B cell (primary cell): ENCODE data around the gene BLID. TPM values are rescaled to one million over a fixed set of nuclear protein-coding genes. Genes with fewer than 3 reads are reported as not detected.

Source experiments
- ATAC-seq: fragments of 200-7000 bp; cut with Tn5 transposase; one replicate; pipeline ENCODE4 v1.10.0; 2021; ENCODE audit warnings: low read depth, mild to moderate bottlenecking, moderate number of reproducible peaks, moderate library complexity
- CTCF ChIA-PET: fragments of 350-600 bp; sonication (Branson Sonifier 250); formaldehyde crosslinking; loops from one replicate; lab custom pipeline; 2021; ENCODE audit warnings: antibody characterized with exemption, inconsistent platforms; lab: Charles Lee
- POLR2A ChIA-PET: fragments of 350-600 bp; sonication (Branson Sonifier 250); formaldehyde crosslinking; loops from one replicate; lab custom pipeline; 2021; ENCODE audit warnings: antibody characterized with exemption; lab: Charles Lee
- DNase-seq: peaks from one replicate; pipeline ENCODE4 v3.0.0; 2013
- H2AFZ ChIP-seq: 2 replicates; pipeline ENCODE4 v1.6.1; 2012; ENCODE audit warnings: mild to moderate bottlenecking, low read depth, low read length; ENCODE audit not compliant: insufficient read depth, poor library complexity, severe bottlenecking
- H3K27ac ChIP-seq, 2 donors: 1 replicate in 1 of 2; 2 replicates in 1 of 2; pipeline ENCODE4 v1.5.1; 2012 to 2013; ENCODE audit warnings: low read length in 2 of 2, mild to moderate bottlenecking in 2 of 2, moderate library complexity in 1 of 2
- H3K27me3 ChIP-seq, 4 experiments: fragments of 200-600 bp in 1 of 4; sonication (generic) in 1 of 4; replicated peaks in 1 of 4; 1 replicate in 2 of 4; 2 replicates in 2 of 4; pipeline versions ENCODE4 v1.6.1 to v1.7.0; 2013 to 2016; ENCODE audit warnings: low read length in 3 of 4, mild to moderate bottlenecking in 2 of 4, mixed read lengths in 1 of 4, moderate library complexity in 1 of 4; ENCODE audit not compliant: insufficient read depth in 4 of 4, control insufficient read depth in 3 of 4; ENCODE audit errors: control extremely low read depth in 1 of 4
- H3K36me3 ChIP-seq, 2 experiments: replicated peaks in 1 of 2; 1 replicate in 1 of 2; 2 replicates in 1 of 2; pipeline versions ENCODE4 v1.6.1 to v1.7.1; 2013; ENCODE audit warnings: low read length in 1 of 2; ENCODE audit not compliant: insufficient read depth in 2 of 2, control insufficient read depth in 1 of 2; ENCODE audit errors: control extremely low read depth in 1 of 2, extremely low read depth in 1 of 2
- H3K4me1 ChIP-seq, 2 donors: fragments of 200-600 bp in 1 of 2; sonication (generic) in 1 of 2; 1 replicate in 1 of 2; 2 replicates in 1 of 2; pipeline versions ENCODE4 v1.5.1 to v1.6.1; 2013 to 2017; ENCODE audit warnings: low read length in 2 of 2; ENCODE audit not compliant: control insufficient read depth in 2 of 2, insufficient read depth in 2 of 2
- H3K4me2 ChIP-seq: replicated peaks from 2 replicates; pipeline ENCODE3; 2012; ENCODE audit warnings: mild to moderate bottlenecking, low read depth, low read length; ENCODE audit not compliant: poor library complexity, severe bottlenecking
- H3K4me3 ChIP-seq, 5 experiments: fragments of 200-600 bp in 1 of 5; sonication (generic) in 1 of 5; 1 replicate in 3 of 5; 2 replicates in 2 of 5; pipeline versions ENCODE4 v1.5.1 to v1.7.0; 2011 to 2016; ENCODE audit warnings: low read length in 4 of 5, mild to moderate bottlenecking in 4 of 5, low read depth in 2 of 5, control low read depth in 1 of 5, moderate library complexity in 1 of 5; ENCODE audit not compliant: insufficient read depth in 1 of 5; ENCODE audit errors: control extremely low read depth in 1 of 5, extremely low read depth in 1 of 5
- H3K79me2 ChIP-seq: fragments of 200-600 bp; sonication (generic); one replicate; pipeline ENCODE4 v1.6.0; 2016; ENCODE audit warnings: low read length; ENCODE audit not compliant: control insufficient read depth, insufficient read depth
- H3K9ac ChIP-seq: fragments of 200-600 bp; sonication (generic); 2 replicates; pipeline ENCODE4 v1.6.1; 2017; ENCODE audit warnings: mild to moderate bottlenecking, low read length, moderate library complexity
- H3K9me3 ChIP-seq, 3 donors: one replicate each; pipeline versions ENCODE4 v1.6.1 to v1.7.1; 2013; ENCODE audit warnings: low read length in 2 of 3; ENCODE audit not compliant: control insufficient read depth in 2 of 3, insufficient read depth in 1 of 3; ENCODE audit errors: control extremely low read depth in 1 of 3
- H4K20me1 ChIP-seq: 2 replicates; pipeline ENCODE4 v1.6.0; 2012; ENCODE audit warnings: mild to moderate bottlenecking, low read length; ENCODE audit not compliant: insufficient read depth, control insufficient read depth, poor library complexity, severe bottlenecking
- H3K27ac Mint-ChIP-seq: one replicate; pipeline ENCODE4 v1.8.0; 2021; ENCODE audit warnings: mixed read lengths
- H3K27me3 Mint-ChIP-seq: one replicate; pipeline ENCODE4 v1.8.0; 2021; ENCODE audit warnings: mixed read lengths
- H3K4me1 Mint-ChIP-seq: one replicate; pipeline ENCODE4 v1.8.0; 2021; ENCODE audit warnings: mixed read lengths
- H3K4me3 Mint-ChIP-seq: one replicate; pipeline ENCODE4 v1.8.0; 2021; ENCODE audit warnings: mixed read lengths
- H3K9me3 Mint-ChIP-seq: one replicate; pipeline ENCODE4 v1.8.0; 2022; ENCODE audit warnings: mixed read lengths; ENCODE audit not compliant: insufficient read depth
- EZH2 ChIP-seq: IDR thresholded peaks from 2 replicates; pipeline ENCODE4 v1.6.1; 2012; ENCODE audit warnings: borderline replicate concordance, low read depth, mild to moderate bottlenecking, moderate library complexity, low read length; ENCODE audit not compliant: insufficient read depth, poor library complexity, severe bottlenecking
- WGBS: methylation state at CpG from one replicate; pipeline ENCODE4 v1.1.5; 2013; ENCODE audit warnings: missing lambda C conversion rate; ENCODE audit not compliant: insufficient coverage; 5-methylcytosine and 5-hydroxymethylcytosine counted together
- intact Hi-C: fragments of 100-400 bp; cut with micrococcal nuclease; formaldehyde crosslinking; loops from one replicate; pipeline ENCODE4 v1.10.0; 2022
- polyA plus RNA-seq: library from polyadenylated mRNA; depleted of rRNA; stranded (reverse); fragments of >200 nt; gene quantifications from 2 replicates; pipeline ENCODE4 v1.2.3, GENCODE V29; 2012
- total RNA-seq, 2 donors: library from RNA; stranded (reverse); fragments of 120-200 nt in 1 of 2; gene quantifications; 1 replicate in 1 of 2; 2 replicates in 1 of 2; pipeline versions ENCODE4 v1.2.3 to v1.2.4, GENCODE V29; 2013 to 2022
- TF ChIP-seq, protein P1 (sequence below): fragments of 200-600 bp; IDR thresholded peaks from one replicate; pipeline ENCODE4 v1.8.0; 2022; ENCODE audit warnings: antibody characterized with exemption, mild to moderate bottlenecking

BLID gene
- total and polyA plus RNA-seq, 2 donors (not counting 1 experiment from before 2014, with no cell fraction given), result not detected

DNA sequence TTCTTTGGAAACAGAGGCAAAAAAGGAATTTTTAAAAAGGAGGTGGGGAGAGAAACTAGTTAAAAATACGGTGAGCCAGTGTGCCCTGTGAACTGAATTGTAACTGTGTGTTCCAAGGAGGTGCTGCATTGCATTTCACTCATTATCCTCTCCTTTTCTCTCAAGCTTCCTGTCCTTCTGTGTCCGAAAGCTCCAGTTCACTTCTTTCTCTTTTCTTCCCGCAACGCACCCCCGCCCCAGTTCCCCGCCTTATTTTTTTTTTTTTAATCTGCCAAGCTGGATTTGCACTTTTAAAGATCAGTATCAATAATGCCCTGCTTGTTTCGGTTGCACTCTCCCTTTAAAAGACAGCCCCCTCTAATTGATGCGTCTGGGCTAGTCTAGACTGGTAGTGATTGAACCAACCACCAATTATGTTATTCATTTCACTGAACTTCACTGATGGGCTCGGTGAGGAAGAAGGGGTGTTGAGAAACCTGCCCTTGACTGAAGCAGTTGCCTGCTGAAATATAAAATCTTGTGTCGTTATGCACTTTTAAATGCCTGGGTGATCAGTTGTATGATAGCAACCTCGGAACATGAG is 18.5 kb downstream of the BLID start:
- Mint-ChIP-seq H3K9me3 (no peaks in the 10 kb centered on the region), H3K4me1 (peaks cover 9% of the 10 kb centered on the region), H3K4me3 (no peak overlapping the region), H3K27ac (no peak overlapping the region), H3K27me3 (peaks cover 43% of the 10 kb centered on the region)
- intact Hi-C loops, result no loop called here
- TF ChIP-seq, protein P1, sequence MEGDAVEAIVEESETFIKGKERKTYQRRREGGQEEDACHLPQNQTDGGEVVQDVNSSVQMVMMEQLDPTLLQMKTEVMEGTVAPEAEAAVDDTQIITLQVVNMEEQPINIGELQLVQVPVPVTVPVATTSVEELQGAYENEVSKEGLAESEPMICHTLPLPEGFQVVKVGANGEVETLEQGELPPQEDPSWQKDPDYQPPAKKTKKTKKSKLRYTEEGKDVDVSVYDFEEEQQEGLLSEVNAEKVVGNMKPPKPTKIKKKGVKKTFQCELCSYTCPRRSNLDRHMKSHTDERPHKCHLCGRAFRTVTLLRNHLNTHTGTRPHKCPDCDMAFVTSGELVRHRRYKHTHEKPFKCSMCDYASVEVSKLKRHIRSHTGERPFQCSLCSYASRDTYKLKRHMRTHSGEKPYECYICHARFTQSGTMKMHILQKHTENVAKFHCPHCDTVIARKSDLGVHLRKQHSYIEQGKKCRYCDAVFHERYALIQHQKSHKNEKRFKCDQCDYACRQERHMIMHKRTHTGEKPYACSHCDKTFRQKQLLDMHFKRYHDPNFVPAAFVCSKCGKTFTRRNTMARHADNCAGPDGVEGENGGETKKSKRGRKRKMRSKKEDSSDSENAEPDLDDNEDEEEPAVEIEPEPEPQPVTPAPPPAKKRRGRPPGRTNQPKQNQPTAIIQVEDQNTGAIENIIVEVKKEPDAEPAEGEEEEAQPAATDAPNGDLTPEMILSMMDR, result no peak
- TF ChIP-seq EZH2, result no peak
- ChIA-PET CTCF (interaction anchor here (0.6 kb wide), 1 partner anchor 254 kb away, joined by 3 read pairs; no protein-coding TSS in a partner anchor), POLR2A (no interaction called here)
- no peaks in the 10 kb centered on the region for H3K79me2 ChIP-seq
- H3K4me3 ChIP-seq, result no peak overlapping the region
- peaks cover 0 to 4% (median 0%) of the 10 kb centered on the region in 3 donors for H3K9me3 ChIP-seq
- no peak for DNase-seq
- peaks cover 4 to 12% of the 10 kb centered on the region in 2 donors for H3K4me1 ChIP-seq
- peaks cover 0 to 28% (median 21%) of the 10 kb centered on the region in 4 experiments for H3K27me3 ChIP-seq
- no peak overlapping the region for H3K27ac ChIP-seq
- no peak for ATAC-seq
- no peaks in the 10 kb centered on the region for H4K20me1 ChIP-seq
- WGBS, result 76% methylated on average over 7 of the region's 11 CpGs
- no peak overlapping the region for H3K9ac ChIP-seq
- H2AFZ ChIP-seq, result no peak overlapping the region
- no peak overlapping the region for H3K4me2 ChIP-seq
- H3K36me3 ChIP-seq, result no peaks in the 10 kb centered on the region

- DNase-seq (no peak), ATAC-seq (no peak)
- no peak overlapping the region for H3K27ac ChIP-seq
- no peak overlapping the region for H3K9ac ChIP-seq
- no peak overlapping the region for H3K27ac Mint-ChIP-seq
- no peaks in the 10 kb centered on the region for H3K79me2 ChIP-seq
- WGBS, result no CpG with 5 or more reads among the region's 12 CpGs
- no peak overlapping the region for H2AFZ ChIP-seq
- peaks cover 4 to 12% of the 10 kb centered on the region in 2 donors for H3K4me1 ChIP-seq
- H3K4me3 ChIP-seq, result no peak overlapping the region
- ChIA-PET POLR2A (no interaction called here), CTCF (interaction anchor here (0.6 kb wide), 1 partner anchor 253 kb away, joined by 3 read pairs; no protein-coding TSS in a partner anchor)
- no peak overlapping the region for H3K4me3 Mint-ChIP-seq
- no peaks in the 10 kb centered on the region for H3K9me3 Mint-ChIP-seq
- peaks cover 0 to 4% (median 0%) of the 10 kb centered on the region in 3 donors for H3K9me3 ChIP-seq
- peaks cover 9% of the 10 kb centered on the region for H3K4me1 Mint-ChIP-seq
- intact Hi-C loops, result no loop called here
- no peak for TF ChIP-seq EZH2
- TF ChIP-seq, protein P1, result no peak
- no peaks in the 10 kb centered on the region for H4K20me1 ChIP-seq
- peaks cover 0 to 20% (median 13%) of the 10 kb centered on the region in 4 experiments for H3K27me3 ChIP-seq
- H3K4me2 ChIP-seq, result no peak overlapping the region
- no peaks in the 10 kb centered on the region for H3K36me3 ChIP-seq
- H3K27me3 Mint-ChIP-seq, result peaks cover 44% of the 10 kb centered on the region
Observed at GRCh38 chr11:122096272-122097112, 19.5 kb downstream of the BLID start.
